Measurements from ENCODE around the gene BACH2. TPM values are rescaled to one million over a fixed set of nuclear protein-coding genes. Genes with fewer than 3 reads are reported as not detected.

Gene BACH2
- total RNA-seq, 1 donor: 0.27 TPM

- H3K4me3 ChIP-seq (ENCODE audit: low read depth, low read length): no peak overlapping the region
- no peak for TF ChIP-seq CTCF (IDR thresholded peaks at IDR 0.05; ENCODE audit: insufficient read depth, low read length)
- DNase-seq (ENCODE audit: low read depth): no peak
Observed at GRCh38 chr6:90107371-90107770, 189.3 kb downstream of the BACH2 start.

- no peak for TF ChIP-seq CTCF (IDR thresholded peaks at IDR 0.05; ENCODE audit: insufficient read depth, low read length)
- DNase-seq (ENCODE audit: low read depth): no peak
- no peak overlapping the region for H3K4me3 ChIP-seq (ENCODE audit: low read depth, low read length)
Observed at GRCh38 chr6:90106449-90106848, 190.2 kb downstream of the BACH2 start.

GRCh38 chr6:90105506-90106170 lies 191.0 kb downstream of the BACH2 start:
- no peak for DNase-seq (ENCODE audit: low read depth)
- H3K4me3 ChIP-seq (ENCODE audit: low read depth, low read length): no peak overlapping the region
- no peak for TF ChIP-seq CTCF (IDR thresholded peaks at IDR 0.05; ENCODE audit: insufficient read depth, low read length)

- no peak overlapping the region for H3K4me3 ChIP-seq (ENCODE audit: low read depth, low read length)
- TF ChIP-seq CTCF (IDR thresholded peaks at IDR 0.05; ENCODE audit: insufficient read depth, low read length): no peak
- DNase-seq (ENCODE audit: low read depth): no peak
Observed at GRCh38 chr6:90103056-90103800, 193.4 kb downstream of the BACH2 start.

GRCh38 chr6:90101403-90101802 lies 195.2 kb downstream of the BACH2 start:
- no peak for DNase-seq (ENCODE audit: low read depth)
- no peak for TF ChIP-seq CTCF (IDR thresholded peaks at IDR 0.05; ENCODE audit: insufficient read depth, low read length)
- H3K4me3 ChIP-seq (ENCODE audit: low read depth, low read length): no peak overlapping the region

GRCh38 chr6:90100059-90100665 lies 196.5 kb downstream of the BACH2 start:
- no peak for DNase-seq (ENCODE audit: low read depth)

More at GRCh38 chr6:90100059-90100665, 196.5 kb downstream of the BACH2 start:
- H3K4me3 ChIP-seq (ENCODE audit: low read depth, low read length): no peak overlapping the region
- TF ChIP-seq CTCF (IDR thresholded peaks at IDR 0.05; ENCODE audit: insufficient read depth, low read length): no peak
